ENCODE data around the gene ESRRB.

DNA sequence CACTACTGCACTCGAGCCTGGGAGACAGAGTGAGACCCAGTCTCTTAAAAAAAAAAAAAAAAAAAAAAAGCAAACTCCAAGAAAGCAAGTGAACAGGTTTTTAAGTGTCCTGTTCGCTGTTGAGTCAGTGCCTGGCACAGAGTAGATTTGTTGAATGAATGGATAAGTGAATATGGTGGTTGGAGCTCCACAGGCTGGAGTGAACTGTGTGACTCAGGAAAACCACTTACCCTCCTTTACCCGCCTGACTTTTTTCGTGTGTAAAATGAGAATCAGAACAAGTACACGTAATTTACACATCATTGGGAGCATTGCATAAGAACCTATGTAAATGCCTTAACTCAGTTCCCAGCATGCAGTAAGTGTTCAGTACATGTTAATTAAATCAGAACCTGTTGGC is 24.0 kb upstream of the ESRRB start:
- TF ChIP-seq ZBTB21 (tag by site-specific recombination; IDR thresholded peaks at IDR 0.05) = no peak
- TF ChIP-seq, protein P1, sequence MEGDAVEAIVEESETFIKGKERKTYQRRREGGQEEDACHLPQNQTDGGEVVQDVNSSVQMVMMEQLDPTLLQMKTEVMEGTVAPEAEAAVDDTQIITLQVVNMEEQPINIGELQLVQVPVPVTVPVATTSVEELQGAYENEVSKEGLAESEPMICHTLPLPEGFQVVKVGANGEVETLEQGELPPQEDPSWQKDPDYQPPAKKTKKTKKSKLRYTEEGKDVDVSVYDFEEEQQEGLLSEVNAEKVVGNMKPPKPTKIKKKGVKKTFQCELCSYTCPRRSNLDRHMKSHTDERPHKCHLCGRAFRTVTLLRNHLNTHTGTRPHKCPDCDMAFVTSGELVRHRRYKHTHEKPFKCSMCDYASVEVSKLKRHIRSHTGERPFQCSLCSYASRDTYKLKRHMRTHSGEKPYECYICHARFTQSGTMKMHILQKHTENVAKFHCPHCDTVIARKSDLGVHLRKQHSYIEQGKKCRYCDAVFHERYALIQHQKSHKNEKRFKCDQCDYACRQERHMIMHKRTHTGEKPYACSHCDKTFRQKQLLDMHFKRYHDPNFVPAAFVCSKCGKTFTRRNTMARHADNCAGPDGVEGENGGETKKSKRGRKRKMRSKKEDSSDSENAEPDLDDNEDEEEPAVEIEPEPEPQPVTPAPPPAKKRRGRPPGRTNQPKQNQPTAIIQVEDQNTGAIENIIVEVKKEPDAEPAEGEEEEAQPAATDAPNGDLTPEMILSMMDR (tag by site-specific recombination; IDR thresholded peaks at IDR 0.05) = no peak
- TF ChIP-seq, protein P2, sequence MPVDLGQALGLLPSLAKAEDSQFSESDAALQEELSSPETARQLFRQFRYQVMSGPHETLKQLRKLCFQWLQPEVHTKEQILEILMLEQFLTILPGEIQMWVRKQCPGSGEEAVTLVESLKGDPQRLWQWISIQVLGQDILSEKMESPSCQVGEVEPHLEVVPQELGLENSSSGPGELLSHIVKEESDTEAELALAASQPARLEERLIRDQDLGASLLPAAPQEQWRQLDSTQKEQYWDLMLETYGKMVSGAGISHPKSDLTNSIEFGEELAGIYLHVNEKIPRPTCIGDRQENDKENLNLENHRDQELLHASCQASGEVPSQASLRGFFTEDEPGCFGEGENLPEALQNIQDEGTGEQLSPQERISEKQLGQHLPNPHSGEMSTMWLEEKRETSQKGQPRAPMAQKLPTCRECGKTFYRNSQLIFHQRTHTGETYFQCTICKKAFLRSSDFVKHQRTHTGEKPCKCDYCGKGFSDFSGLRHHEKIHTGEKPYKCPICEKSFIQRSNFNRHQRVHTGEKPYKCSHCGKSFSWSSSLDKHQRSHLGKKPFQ (tag by site-specific recombination; IDR thresholded peaks at IDR 0.05) = no peak
- no peak for TF ChIP-seq ZNF157 (tag by site-specific recombination; IDR thresholded peaks at IDR 0.05)
- no peak for TF ChIP-seq ZNF596 (tag by site-specific recombination; IDR thresholded peaks at IDR 0.05)
- no peak for TF ChIP-seq ZNF433 (tag by site-specific recombination; IDR thresholded peaks at IDR 0.05; ENCODE audit: low read depth)
- TF ChIP-seq, protein P3, sequence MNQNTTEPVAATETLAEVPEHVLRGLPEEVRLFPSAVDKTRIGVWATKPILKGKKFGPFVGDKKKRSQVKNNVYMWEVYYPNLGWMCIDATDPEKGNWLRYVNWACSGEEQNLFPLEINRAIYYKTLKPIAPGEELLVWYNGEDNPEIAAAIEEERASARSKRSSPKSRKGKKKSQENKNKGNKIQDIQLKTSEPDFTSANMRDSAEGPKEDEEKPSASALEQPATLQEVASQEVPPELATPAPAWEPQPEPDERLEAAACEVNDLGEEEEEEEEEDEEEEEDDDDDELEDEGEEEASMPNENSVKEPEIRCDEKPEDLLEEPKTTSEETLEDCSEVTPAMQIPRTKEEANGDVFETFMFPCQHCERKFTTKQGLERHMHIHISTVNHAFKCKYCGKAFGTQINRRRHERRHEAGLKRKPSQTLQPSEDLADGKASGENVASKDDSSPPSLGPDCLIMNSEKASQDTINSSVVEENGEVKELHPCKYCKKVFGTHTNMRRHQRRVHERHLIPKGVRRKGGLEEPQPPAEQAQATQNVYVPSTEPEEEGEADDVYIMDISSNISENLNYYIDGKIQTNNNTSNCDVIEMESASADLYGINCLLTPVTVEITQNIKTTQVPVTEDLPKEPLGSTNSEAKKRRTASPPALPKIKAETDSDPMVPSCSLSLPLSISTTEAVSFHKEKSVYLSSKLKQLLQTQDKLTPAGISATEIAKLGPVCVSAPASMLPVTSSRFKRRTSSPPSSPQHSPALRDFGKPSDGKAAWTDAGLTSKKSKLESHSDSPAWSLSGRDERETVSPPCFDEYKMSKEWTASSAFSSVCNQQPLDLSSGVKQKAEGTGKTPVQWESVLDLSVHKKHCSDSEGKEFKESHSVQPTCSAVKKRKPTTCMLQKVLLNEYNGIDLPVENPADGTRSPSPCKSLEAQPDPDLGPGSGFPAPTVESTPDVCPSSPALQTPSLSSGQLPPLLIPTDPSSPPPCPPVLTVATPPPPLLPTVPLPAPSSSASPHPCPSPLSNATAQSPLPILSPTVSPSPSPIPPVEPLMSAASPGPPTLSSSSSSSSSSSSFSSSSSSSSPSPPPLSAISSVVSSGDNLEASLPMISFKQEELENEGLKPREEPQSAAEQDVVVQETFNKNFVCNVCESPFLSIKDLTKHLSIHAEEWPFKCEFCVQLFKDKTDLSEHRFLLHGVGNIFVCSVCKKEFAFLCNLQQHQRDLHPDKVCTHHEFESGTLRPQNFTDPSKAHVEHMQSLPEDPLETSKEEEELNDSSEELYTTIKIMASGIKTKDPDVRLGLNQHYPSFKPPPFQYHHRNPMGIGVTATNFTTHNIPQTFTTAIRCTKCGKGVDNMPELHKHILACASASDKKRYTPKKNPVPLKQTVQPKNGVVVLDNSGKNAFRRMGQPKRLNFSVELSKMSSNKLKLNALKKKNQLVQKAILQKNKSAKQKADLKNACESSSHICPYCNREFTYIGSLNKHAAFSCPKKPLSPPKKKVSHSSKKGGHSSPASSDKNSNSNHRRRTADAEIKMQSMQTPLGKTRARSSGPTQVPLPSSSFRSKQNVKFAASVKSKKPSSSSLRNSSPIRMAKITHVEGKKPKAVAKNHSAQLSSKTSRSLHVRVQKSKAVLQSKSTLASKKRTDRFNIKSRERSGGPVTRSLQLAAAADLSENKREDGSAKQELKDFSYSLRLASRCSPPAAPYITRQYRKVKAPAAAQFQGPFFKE (tag by site-specific recombination; IDR thresholded peaks at IDR 0.05; ENCODE audit: borderline replicate concordance) = no peak
- TF ChIP-seq GFI1B (tag by site-specific recombination; IDR thresholded peaks at IDR 0.05) = no peak
